ENCODE results near the gene PCMTD2.
A peak's percentile ranks its signal among the peaks of the same experiment; 100 is the strongest.

The PCMTD2 gene

GRCh38 chr20:64255361-64256281, at the start of gene PCMTD2:
TSS of gene PCMTD2 (plus strand) at chr20:64255748. CDS start at chr20:64259966, 4,218 bp downstream.
- DNase-seq: peak; percentile 52 to 80

GRCh38 chr20:64206614-64207013, 48.9 kb upstream of the PCMTD2 start:
- no peak for DNase-seq

DNA sequence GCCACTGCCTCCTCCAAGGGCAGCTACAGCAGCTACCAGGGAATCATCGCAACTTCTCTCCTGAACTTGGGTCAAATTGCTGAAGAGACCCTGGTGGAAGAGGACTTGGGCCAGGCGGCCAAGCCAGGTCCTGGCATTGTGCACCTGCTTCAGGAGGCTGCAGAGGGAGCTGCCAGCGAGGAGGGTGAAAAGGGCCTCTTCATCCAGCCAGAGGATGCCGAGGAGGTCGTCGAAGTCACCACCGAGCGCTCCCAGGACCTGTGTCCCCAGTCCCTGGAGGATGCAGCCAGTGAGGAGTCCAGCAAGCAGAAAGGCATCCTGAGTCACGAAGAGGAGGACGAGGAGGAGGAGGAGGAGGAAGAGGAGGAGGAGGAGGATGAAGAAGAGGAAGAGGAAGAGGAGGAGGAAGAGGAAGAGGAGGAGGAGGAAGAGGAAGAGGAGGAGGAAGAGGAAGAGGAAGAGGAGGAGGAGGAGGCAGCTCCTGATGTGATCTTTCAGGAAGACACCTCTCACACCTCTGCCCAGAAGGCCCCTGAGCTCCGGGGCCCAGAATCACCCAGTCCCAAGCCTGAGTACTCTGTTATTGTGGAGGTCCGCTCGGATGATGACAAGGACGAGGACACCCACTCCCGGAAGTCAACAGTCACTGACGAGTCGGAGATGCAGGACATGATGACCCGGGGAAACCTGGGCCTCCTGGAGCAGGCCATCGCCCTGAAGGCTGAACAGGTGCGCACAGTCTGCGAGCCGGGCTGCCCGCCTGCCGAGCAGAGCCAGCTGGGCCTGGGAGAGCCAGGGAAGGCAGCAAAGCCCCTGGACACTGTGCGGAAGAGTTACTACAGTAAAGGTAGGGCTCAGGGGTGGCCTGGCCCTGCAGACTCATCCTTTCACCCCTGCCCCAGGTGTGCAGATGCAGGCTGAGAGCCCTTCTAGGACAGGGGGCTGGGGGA, 47.6 kb upstream of the PCMTD2 start:
- no peak for DNase-seq

GRCh38 chr20:64209148-64209547, 46.4 kb upstream of the PCMTD2 start:
- DNase-seq: no peak

DNA sequence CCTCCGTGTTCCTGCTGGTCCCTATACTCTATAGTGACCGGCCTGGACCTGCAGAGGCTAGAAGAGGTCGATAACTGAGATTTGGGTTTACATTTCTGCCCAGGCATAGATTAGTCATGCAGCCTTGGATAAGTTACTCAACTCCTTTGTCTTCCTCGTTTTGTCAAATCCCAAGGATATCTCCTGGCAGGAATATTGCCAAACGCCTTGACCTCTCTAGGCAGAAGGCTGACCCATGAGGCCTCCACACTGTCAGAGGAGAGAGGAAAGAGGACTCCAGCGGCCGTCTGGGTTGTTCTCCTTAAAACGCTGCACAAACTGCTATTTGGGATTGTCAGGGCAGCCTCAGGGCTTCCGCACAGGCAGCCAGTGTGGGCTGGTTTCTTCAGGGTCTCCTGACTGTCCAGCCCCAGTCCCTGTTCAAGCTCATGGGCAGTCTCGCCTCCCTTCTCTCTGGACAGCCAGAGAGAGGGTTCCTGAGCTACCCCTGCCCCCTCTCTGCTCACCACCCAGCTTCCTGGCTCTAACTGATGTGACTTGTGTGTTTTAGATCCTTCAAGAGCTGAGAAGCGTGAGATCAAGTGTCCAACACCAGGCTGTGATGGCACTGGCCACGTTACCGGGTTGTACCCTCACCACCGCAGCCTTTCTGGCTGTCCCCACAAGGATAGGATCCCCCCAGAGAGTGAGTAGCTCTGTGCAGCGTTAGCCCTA, 44.7 kb upstream of the PCMTD2 start:
- DNase-seq: no peak

GRCh38 chr20:64211874-64212658, 43.5 kb upstream of the PCMTD2 start:
- no peak for DNase-seq

DNA sequence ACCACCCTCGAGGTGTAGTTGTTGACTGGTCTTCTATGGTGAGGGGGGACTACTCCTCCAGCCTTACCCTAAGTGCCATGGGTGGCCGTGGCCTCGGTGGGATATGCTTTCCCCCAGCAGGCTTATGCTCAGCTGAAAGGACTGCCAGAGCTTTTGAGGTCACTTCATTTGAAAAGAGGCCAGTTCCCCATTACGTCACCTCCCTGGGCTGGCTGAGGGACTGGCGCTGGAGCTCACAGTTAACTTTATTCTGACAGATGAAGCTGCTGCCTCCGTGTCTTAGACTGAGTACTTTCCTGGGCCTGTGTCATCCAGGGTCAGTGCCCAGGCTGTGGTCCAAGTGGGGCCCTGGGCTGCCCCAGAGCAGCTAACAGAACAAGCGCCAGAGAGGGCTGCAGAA, 42.8 kb upstream of the PCMTD2 start:
- DNase-seq: no peak

- DNase-seq: no peak
Observed at GRCh38 chr20:64214113-64214512, 41.4 kb upstream of the PCMTD2 start.

DNA sequence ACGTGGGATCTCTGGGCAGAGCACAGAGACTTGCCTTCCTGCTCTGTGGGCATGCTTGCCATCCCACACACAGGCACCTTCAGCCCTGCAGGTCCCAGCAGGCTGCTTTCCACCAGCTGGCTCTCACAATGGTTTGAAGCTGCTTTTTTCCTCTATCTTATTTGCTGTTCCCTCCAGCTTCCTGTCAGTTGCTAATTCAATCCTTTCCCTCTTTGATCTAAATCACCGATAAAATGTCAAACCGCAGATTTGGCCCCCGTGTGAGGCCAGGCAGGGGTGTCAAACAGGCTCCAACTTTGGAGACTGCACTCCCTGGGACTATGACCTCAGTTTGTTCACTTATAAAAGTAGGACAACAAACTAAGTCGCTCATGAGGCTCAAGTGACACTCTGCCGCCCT, 40.6 kb upstream of the PCMTD2 start:
- DNase-seq: no peak

GRCh38 chr20:64216036-64216435, 39.5 kb upstream of the PCMTD2 start:
- DNase-seq: no peak

DNA sequence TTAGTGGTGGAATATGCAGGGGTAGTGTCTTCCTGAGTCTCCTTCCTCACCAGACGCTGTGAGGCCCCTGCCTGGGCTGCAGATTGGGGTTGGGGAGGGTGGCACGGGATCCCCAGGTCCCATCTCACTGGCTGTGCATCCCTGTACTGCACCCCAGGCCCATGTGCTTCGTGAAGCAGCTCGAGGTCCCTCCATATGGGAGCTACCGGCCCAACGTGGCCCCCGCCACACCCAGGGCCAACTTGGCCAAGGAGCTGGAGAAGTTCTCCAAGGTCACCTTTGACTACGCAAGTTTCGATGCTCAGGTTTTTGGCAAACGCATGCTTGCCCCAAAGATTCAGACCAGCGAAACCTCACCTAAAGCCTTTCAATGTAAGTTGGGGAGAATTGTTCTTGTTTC, 38.6 kb upstream of the PCMTD2 start:
- no peak for DNase-seq

- DNase-seq: no peak
Observed at GRCh38 chr20:64217539-64218221, 37.9 kb upstream of the PCMTD2 start.

DNA sequence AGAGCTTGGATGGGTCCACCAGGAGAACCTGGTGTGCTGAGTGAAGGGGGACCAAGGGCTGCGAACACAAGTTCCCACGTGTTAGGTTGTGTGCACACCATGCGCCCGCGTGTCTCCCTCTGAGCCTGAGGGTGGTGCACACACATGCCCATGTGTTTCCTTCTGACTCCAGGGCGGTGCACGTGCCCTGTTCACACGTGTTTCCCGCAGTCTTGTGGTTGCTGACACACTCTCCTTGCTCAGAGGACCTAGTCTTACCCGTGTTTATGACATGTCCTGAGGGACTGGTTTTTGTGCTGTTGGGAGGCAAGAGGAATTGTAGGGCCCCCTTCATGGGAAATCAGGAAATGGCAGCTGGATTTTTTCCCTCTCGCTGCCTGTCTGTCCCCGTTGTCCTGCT, 36.3 kb upstream of the PCMTD2 start:
- DNase-seq: no peak

- DNase-seq: no peak
Observed at GRCh38 chr20:64219730-64220129, 35.8 kb upstream of the PCMTD2 start.

DNA sequence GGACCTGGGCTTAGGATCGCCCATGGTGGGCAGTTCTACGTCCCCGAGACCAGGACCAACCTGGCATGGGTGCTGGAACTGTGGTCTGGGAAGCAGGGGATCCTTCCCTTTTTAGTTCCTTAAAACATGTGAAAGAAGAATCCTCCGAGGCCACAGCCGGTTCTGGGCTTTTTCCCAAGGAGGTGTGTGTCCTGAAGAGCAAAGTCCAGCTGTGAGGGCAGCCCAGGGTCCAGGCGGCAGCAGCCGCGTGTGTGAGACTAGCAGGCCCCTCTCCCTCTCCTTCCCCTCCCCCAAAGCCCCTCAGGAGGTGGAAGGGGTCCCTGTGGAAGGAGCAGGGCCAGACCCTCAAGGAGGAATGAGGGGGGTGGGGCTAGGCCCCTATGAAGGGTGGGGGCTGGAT, 35.1 kb upstream of the PCMTD2 start:
- DNase-seq: no peak

DNA sequence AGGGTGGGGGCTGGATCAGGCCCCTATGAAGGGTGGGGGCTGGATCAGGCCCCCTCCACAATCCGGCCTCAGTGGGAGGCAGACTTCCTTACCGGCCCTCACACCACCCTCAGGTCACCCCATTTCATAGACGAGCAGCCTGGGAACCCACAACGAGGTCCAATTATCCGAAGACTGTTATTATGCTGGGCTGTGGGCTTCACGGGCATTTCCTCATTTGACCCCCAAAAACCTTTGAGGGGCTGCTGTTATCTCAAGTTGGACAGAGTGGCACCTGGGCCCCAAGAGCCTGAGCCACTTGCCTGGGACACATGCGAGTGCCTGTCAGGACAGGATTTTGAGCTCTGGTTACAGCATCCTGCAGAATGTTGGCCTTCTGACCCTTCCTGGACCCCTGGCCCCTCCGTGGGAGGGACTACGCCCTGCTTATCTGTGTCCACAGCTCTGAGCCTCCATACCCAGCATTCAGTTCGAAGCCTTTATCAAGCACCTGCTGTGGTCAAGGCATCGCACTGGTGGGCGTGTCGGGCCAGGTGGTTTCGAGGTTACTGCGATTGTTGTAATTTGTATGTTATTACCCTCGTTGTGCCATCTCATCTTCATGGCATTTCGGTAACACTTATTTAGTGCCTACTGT, 34.5 kb upstream of the PCMTD2 start:
- DNase-seq: no peak

DNA sequence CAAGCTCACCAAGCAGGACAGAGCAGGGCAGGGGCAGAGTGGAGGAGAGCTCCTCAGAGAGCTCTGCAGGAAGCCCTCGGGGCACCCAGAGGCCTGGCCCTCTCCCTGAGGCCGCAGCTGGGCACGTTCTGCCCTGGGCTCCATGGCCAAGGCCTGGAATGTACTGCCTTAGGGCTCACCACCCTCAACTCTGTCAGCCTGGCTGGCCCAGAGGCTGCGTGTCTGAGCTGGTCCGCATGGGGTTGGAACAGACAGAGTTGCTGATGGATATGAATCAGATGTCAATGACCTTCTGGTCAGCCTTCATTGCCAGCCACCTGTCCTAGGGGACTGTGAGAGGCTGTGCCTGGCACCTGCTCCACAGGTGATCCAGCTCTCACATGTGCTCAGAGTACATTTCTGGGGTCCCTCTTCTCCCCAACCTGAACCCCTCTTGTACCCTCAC, 33.2 kb upstream of the PCMTD2 start:
- no peak for DNase-seq

DNA sequence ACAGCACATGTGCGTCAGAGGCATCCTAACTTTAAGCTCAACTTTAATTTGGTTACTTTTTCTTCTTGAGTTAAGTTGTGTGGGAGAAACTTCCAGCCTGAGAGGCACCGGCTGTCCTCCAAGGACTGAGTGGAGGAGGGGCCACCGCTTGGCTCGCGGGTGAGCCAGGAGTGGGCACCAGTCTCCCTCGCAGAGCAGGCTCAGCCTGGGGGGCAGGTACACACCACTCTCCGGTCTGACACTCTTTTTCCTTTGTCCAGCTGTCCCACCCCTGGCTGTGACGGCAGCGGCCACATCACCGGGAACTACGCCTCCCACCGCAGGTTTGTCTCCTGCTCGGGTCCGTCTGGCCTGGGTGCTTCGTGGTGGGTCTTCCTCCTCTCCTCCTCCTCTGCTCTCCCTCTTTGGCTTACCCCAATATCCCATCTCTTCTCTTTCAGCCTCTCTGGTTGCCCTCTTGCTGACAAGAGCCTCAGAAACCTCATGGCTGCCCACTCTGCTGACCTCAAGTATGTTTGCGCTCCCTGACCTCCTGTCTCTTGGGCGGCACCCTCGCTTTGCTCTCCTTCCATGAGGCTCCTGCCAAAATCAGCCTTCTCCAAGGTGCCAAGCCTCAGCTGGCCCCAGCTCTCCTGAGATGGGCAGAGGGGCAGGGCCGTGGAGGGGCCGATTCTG, 32.6 kb upstream of the PCMTD2 start:
- no peak for DNase-seq

GRCh38 chr20:64223526-64224067, 32.0 kb upstream of the PCMTD2 start:
- DNase-seq: no peak
